Measurements from ENCODE around the gene C9orf153. TPM values are rescaled to one million over a fixed set of nuclear protein-coding genes. Genes with fewer than 3 reads are reported as not detected.

The C9orf153 gene
- total and polyA plus RNA-seq, 9 donors: 0.10 to 0.49 (median 0.19) TPM; not detected in 2

GRCh38 chr9:86246752-86247161 is 12.7 kb downstream of the C9orf153 start:
- Histone ChIP-seq H3K4me1 (ENCODE audit: control insufficient read depth, insufficient read depth, low read length) (no peaks in the 10 kb centered on the region), H3K9me3 (replicated peaks; ENCODE audit: control insufficient read depth, low read depth, low read length) (no peaks in the 10 kb centered on the region), H3K27me3 (ENCODE audit: control insufficient read depth, insufficient read depth, low read length) (no peaks in the 10 kb centered on the region), H3K4me3 (ENCODE audit: low read length) (no peak overlapping the region), H3K36me3 (ENCODE audit: control insufficient read depth, insufficient read depth, low read length) (no peaks in the 10 kb centered on the region), H3K27ac (ENCODE audit: low read length) (no peak overlapping the region)
- WGBS (ENCODE audit: insufficient coverage): 44% methylated on average over 4 of the region's 6 CpGs
- DNase-seq: peak; percentile 50

GRCh38 chr9:86242071-86242470 is 17.4 kb downstream of the C9orf153 start:
- no peak overlapping the region for H3K27ac ChIP-seq (ENCODE audit: low read length)

GRCh38 chr9:86241216-86241615 is 18.2 kb downstream of the C9orf153 start:
- Histone ChIP-seq H3K9me3 (replicated peaks; ENCODE audit: control insufficient read depth, low read depth, low read length) (no peaks in the 10 kb centered on the region), H3K27ac (ENCODE audit: low read length) (no peak overlapping the region), H3K36me3 (ENCODE audit: control insufficient read depth, insufficient read depth, low read length) (no peaks in the 10 kb centered on the region), H3K4me1 (ENCODE audit: control insufficient read depth, insufficient read depth, low read length) (no peaks in the 10 kb centered on the region), H3K4me3 (ENCODE audit: low read length) (no peak overlapping the region), H3K27me3 (ENCODE audit: control insufficient read depth, insufficient read depth, low read length) (no peaks in the 10 kb centered on the region)
- DNase-seq: no peak
- WGBS (ENCODE audit: insufficient coverage): 83% methylated on average over 3 of the region's 7 CpGs

More at GRCh38 chr9:86242071-86242470, 17.4 kb downstream of the C9orf153 start:
- Histone ChIP-seq H3K4me3 (ENCODE audit: low read length) (no peak overlapping the region), H3K36me3 (ENCODE audit: control insufficient read depth, insufficient read depth, low read length) (no peaks in the 10 kb centered on the region), H3K27me3 (ENCODE audit: control insufficient read depth, insufficient read depth, low read length) (no peaks in the 10 kb centered on the region), H3K9me3 (replicated peaks; ENCODE audit: control insufficient read depth, low read depth, low read length) (no peaks in the 10 kb centered on the region), H3K4me1 (ENCODE audit: control insufficient read depth, insufficient read depth, low read length) (no peaks in the 10 kb centered on the region)
- DNase-seq: peak; percentile 25
- WGBS (ENCODE audit: insufficient coverage): 23% methylated on average over 1 of the region's 2 CpGs

GRCh38 chr9:86238861-86239770 is 20.3 kb downstream of the C9orf153 start:
- peak; percentile 26 for DNase-seq

GRCh38 chr9:86230858-86231257 is 28.6 kb downstream of the C9orf153 start:
- no peak for DNase-seq
- H3K27ac ChIP-seq (ENCODE audit: low read length): no peak overlapping the region
- no peaks in the 10 kb centered on the region for H3K4me1 ChIP-seq (ENCODE audit: control insufficient read depth, insufficient read depth, low read length)
- no peak overlapping the region for H3K4me3 ChIP-seq (ENCODE audit: low read length)
- no peaks in the 10 kb centered on the region for H3K9me3 ChIP-seq (replicated peaks; ENCODE audit: control insufficient read depth, low read depth, low read length)
- H3K36me3 ChIP-seq (ENCODE audit: control insufficient read depth, insufficient read depth, low read length): no peaks in the 10 kb centered on the region
- 86% methylated on average over 1 of the region's 2 CpGs for WGBS (ENCODE audit: insufficient coverage)
- H3K27me3 ChIP-seq (ENCODE audit: control insufficient read depth, insufficient read depth, low read length): no peaks in the 10 kb centered on the region

More at GRCh38 chr9:86238861-86239770, 20.3 kb downstream of the C9orf153 start:
- Histone ChIP-seq H3K36me3 (ENCODE audit: control insufficient read depth, insufficient read depth, low read length) (no peaks in the 10 kb centered on the region), H3K27ac (ENCODE audit: low read length) (no peak overlapping the region), H3K4me3 (ENCODE audit: low read length) (no peak overlapping the region), H3K27me3 (ENCODE audit: control insufficient read depth, insufficient read depth, low read length) (no peaks in the 10 kb centered on the region), H3K4me1 (ENCODE audit: control insufficient read depth, insufficient read depth, low read length) (no peaks in the 10 kb centered on the region), H3K9me3 (replicated peaks; ENCODE audit: control insufficient read depth, low read depth, low read length) (no peaks in the 10 kb centered on the region)
- no CpG with 5 or more reads among the region's 10 CpGs for WGBS (ENCODE audit: insufficient coverage)

- Histone ChIP-seq H3K4me1 (ENCODE audit: control insufficient read depth, insufficient read depth, low read length) (no peaks in the 10 kb centered on the region), H3K27ac (ENCODE audit: low read length) (no peak overlapping the region), H3K4me3 (ENCODE audit: low read length) (no peak overlapping the region), H3K9me3 (replicated peaks; ENCODE audit: control insufficient read depth, low read depth, low read length) (no peaks in the 10 kb centered on the region), H3K36me3 (ENCODE audit: control insufficient read depth, insufficient read depth, low read length) (no peaks in the 10 kb centered on the region), H3K27me3 (ENCODE audit: control insufficient read depth, insufficient read depth, low read length) (no peaks in the 10 kb centered on the region)
- WGBS (ENCODE audit: insufficient coverage): 88% methylated on average over 2 of the region's 4 CpGs
- peak; percentile 7 for DNase-seq
These were observed 36.8 kb downstream of the C9orf153 start for GRCh38 chr9:86222667-86223066.

- WGBS (ENCODE audit: insufficient coverage): no CpG with 5 or more reads among the region's 3 CpGs
- Histone ChIP-seq H3K9me3 (replicated peaks; ENCODE audit: control insufficient read depth, low read depth, low read length) (no peaks in the 10 kb centered on the region), H3K4me3 (ENCODE audit: low read length) (no peak overlapping the region), H3K4me1 (ENCODE audit: control insufficient read depth, insufficient read depth, low read length) (no peaks in the 10 kb centered on the region), H3K27ac (ENCODE audit: low read length) (no peak overlapping the region), H3K36me3 (ENCODE audit: control insufficient read depth, insufficient read depth, low read length) (no peaks in the 10 kb centered on the region), H3K27me3 (ENCODE audit: control insufficient read depth, insufficient read depth, low read length) (no peaks in the 10 kb centered on the region)
- no peak for DNase-seq
These were observed 39.9 kb downstream of the C9orf153 start for GRCh38 chr9:86219606-86220005.

- 50% methylated on average over 1 of the region's 7 CpGs for WGBS (ENCODE audit: insufficient coverage)
These were observed 42.2 kb downstream of the C9orf153 start for GRCh38 chr9:86217076-86217755.

GRCh38 chr9:86207193-86207592 is 52.3 kb downstream of the C9orf153 start:
- Histone ChIP-seq H3K27me3 (ENCODE audit: control insufficient read depth, insufficient read depth, low read length) (no peaks in the 10 kb centered on the region), H3K27ac (ENCODE audit: low read length) (no peak overlapping the region), H3K4me1 (ENCODE audit: control insufficient read depth, insufficient read depth, low read length) (no peaks in the 10 kb centered on the region), H3K9me3 (replicated peaks; ENCODE audit: control insufficient read depth, low read depth, low read length) (no peaks in the 10 kb centered on the region), H3K4me3 (ENCODE audit: low read length) (no peak overlapping the region), H3K36me3 (ENCODE audit: control insufficient read depth, insufficient read depth, low read length) (no peaks in the 10 kb centered on the region)
- DNase-seq: no peak
- 100% methylated on average over 1 of the region's 5 CpGs for WGBS (ENCODE audit: insufficient coverage)

More at GRCh38 chr9:86217076-86217755, 42.2 kb downstream of the C9orf153 start:
- Histone ChIP-seq H3K27me3 (ENCODE audit: control insufficient read depth, insufficient read depth, low read length) (no peaks in the 10 kb centered on the region), H3K36me3 (ENCODE audit: control insufficient read depth, insufficient read depth, low read length) (no peaks in the 10 kb centered on the region), H3K4me3 (ENCODE audit: low read length) (no peak overlapping the region), H3K4me1 (ENCODE audit: control insufficient read depth, insufficient read depth, low read length) (no peaks in the 10 kb centered on the region), H3K27ac (ENCODE audit: low read length) (no peak overlapping the region), H3K9me3 (replicated peaks; ENCODE audit: control insufficient read depth, low read depth, low read length) (no peaks in the 10 kb centered on the region)
- no peak for DNase-seq

GRCh38 chr9:86202338-86202882 is 57.0 kb downstream of the C9orf153 start:
- DNase-seq: peak; percentile 34

More at GRCh38 chr9:86202338-86202882, 57.0 kb downstream of the C9orf153 start:
- Histone ChIP-seq H3K27ac (ENCODE audit: low read length) (no peak overlapping the region), H3K4me3 (ENCODE audit: low read length) (no peak overlapping the region), H3K27me3 (ENCODE audit: control insufficient read depth, insufficient read depth, low read length) (no peaks in the 10 kb centered on the region), H3K36me3 (ENCODE audit: control insufficient read depth, insufficient read depth, low read length) (no peaks in the 10 kb centered on the region), H3K4me1 (ENCODE audit: control insufficient read depth, insufficient read depth, low read length) (no peaks in the 10 kb centered on the region), H3K9me3 (replicated peaks; ENCODE audit: control insufficient read depth, low read depth, low read length) (no peaks in the 10 kb centered on the region)
- WGBS (ENCODE audit: insufficient coverage): 17% methylated on average over 1 of the region's 5 CpGs
